ENCODE measurements around the gene FBXL13. TPM values are rescaled to one million over a fixed set of nuclear protein-coding genes. Genes with fewer than 3 reads are reported as not detected.

Gene FBXL13
- total RNA-seq, 3 donors from 2014 or later (not counting 1 experiment from before 2014, with no cell fraction given) = 0.70 to 0.89 (median 0.85) TPM

- Mint-ChIP-seq H3K4me1 (no peaks in the 10 kb centered on the region), H3K9me3 (no peaks in the 10 kb centered on the region), H3K4me3 (no peak overlapping the region), H3K27me3 (ENCODE audit: low read depth in 2 of 2) (no peaks in the 10 kb centered on the region), H3K36me3 (no peaks in the 10 kb centered on the region), H3K27ac (no peak overlapping the region)
- H3K9me3 ChIP-seq (ENCODE audit: control insufficient read depth, insufficient read depth, low read length) = no peaks in the 10 kb centered on the region
- TF ChIP-seq, protein P1, sequence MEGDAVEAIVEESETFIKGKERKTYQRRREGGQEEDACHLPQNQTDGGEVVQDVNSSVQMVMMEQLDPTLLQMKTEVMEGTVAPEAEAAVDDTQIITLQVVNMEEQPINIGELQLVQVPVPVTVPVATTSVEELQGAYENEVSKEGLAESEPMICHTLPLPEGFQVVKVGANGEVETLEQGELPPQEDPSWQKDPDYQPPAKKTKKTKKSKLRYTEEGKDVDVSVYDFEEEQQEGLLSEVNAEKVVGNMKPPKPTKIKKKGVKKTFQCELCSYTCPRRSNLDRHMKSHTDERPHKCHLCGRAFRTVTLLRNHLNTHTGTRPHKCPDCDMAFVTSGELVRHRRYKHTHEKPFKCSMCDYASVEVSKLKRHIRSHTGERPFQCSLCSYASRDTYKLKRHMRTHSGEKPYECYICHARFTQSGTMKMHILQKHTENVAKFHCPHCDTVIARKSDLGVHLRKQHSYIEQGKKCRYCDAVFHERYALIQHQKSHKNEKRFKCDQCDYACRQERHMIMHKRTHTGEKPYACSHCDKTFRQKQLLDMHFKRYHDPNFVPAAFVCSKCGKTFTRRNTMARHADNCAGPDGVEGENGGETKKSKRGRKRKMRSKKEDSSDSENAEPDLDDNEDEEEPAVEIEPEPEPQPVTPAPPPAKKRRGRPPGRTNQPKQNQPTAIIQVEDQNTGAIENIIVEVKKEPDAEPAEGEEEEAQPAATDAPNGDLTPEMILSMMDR (IDR thresholded peaks at IDR 0.05) = no peak
- H3K4me3 ChIP-seq (ENCODE audit: low read length) = no peak overlapping the region
- no peaks in the 10 kb centered on the region for H3K27me3 ChIP-seq (ENCODE audit: control insufficient read depth, insufficient read depth, low read length)
- WGBS (ENCODE audit: insufficient coverage) = 29% methylated on average over 2 of the region's 2 CpGs
- no peak overlapping the region for H3K27ac ChIP-seq (ENCODE audit: low read length)
- no peak for DNase-seq
- intact Hi-C loops (cut with micrococcal nuclease) = no loop called here
- ATAC-seq = no peak
- H3K4me1 ChIP-seq (ENCODE audit: control insufficient read depth, insufficient read depth, low read length) = no peaks in the 10 kb centered on the region
- H3K36me3 ChIP-seq (ENCODE audit: control insufficient read depth, insufficient read depth, low read length) = no peaks in the 10 kb centered on the region
These were observed 255.4 kb downstream of the FBXL13 start for GRCh38 chr7:102819151-102819550.

- H3K4me3 ChIP-seq (ENCODE audit: low read length) = no peak overlapping the region
- Mint-ChIP-seq H3K4me1 (no peaks in the 10 kb centered on the region), H3K9me3 (no peaks in the 10 kb centered on the region), H3K27me3 (ENCODE audit: low read depth in 2 of 2) (no peaks in the 10 kb centered on the region), H3K27ac (no peak overlapping the region), H3K36me3 (no peaks in the 10 kb centered on the region), H3K4me3 (no peak overlapping the region)
- no peaks in the 10 kb centered on the region for H3K36me3 ChIP-seq (ENCODE audit: control insufficient read depth, insufficient read depth, low read length)
- DNase-seq (no peak), ATAC-seq (no peak)
- no peak overlapping the region for H3K27ac ChIP-seq (ENCODE audit: low read length)
- intact Hi-C loops (cut with micrococcal nuclease) = no loop called here
- no peaks in the 10 kb centered on the region for H3K27me3 ChIP-seq (ENCODE audit: control insufficient read depth, insufficient read depth, low read length)
- TF ChIP-seq, protein P1 (IDR thresholded peaks at IDR 0.05) = no peak
- 86% methylated on average over 3 of the region's 4 CpGs for WGBS (ENCODE audit: insufficient coverage)
- no peaks in the 10 kb centered on the region for H3K4me1 ChIP-seq (ENCODE audit: control insufficient read depth, insufficient read depth, low read length)
- no peaks in the 10 kb centered on the region for H3K9me3 ChIP-seq (ENCODE audit: control insufficient read depth, insufficient read depth, low read length)
These were observed 256.7 kb downstream of the FBXL13 start for GRCh38 chr7:102817616-102818573.

GRCh38 chr7:102814025-102814471, 260.5 kb downstream of the FBXL13 start:
- H3K9me3 Mint-ChIP-seq = no peaks in the 10 kb centered on the region
- intact Hi-C loops (cut with micrococcal nuclease) = no loop called here
- H3K27ac Mint-ChIP-seq = no peak overlapping the region
- no peak for ATAC-seq
- DNase-seq = no peak
- no peaks in the 10 kb centered on the region for H3K4me1 Mint-ChIP-seq
- TF ChIP-seq, protein P1 (IDR thresholded peaks at IDR 0.05) = no peak
- Histone ChIP-seq H3K27ac (ENCODE audit: low read length) (no peak overlapping the region), H3K36me3 (ENCODE audit: control insufficient read depth, insufficient read depth, low read length) (no peaks in the 10 kb centered on the region), H3K9me3 (ENCODE audit: control insufficient read depth, insufficient read depth, low read length) (no peaks in the 10 kb centered on the region), H3K27me3 (ENCODE audit: control insufficient read depth, insufficient read depth, low read length) (no peaks in the 10 kb centered on the region), H3K4me3 (ENCODE audit: low read length) (no peak overlapping the region), H3K4me1 (ENCODE audit: control insufficient read depth, insufficient read depth, low read length) (no peaks in the 10 kb centered on the region)
- no peaks in the 10 kb centered on the region for H3K36me3 Mint-ChIP-seq
- no peaks in the 10 kb centered on the region for H3K27me3 Mint-ChIP-seq (ENCODE audit: low read depth in 2 of 2)
- H3K4me3 Mint-ChIP-seq = no peak overlapping the region
- WGBS (ENCODE audit: insufficient coverage) = 79% methylated on average over 4 of the region's 4 CpGs
